Vagina (tissue), 2 donors: ENCODE results near the gene PHRF1. TPM values are rescaled to one million over a fixed set of nuclear protein-coding genes. Genes with fewer than 3 reads are reported as not detected.

Experiments
- DNase-seq, 2 donors: peaks; one replicate each; pipeline ENCODE4 v3.0.0-alpha.2; 2017; ENCODE audit errors: extremely low spot score in 2 of 2
- H3K27ac ChIP-seq: fragments of 200-600 bp; sonication (generic); one replicate; pipeline ENCODE4 v1.5.1; 2019
- H3K27me3 ChIP-seq: fragments of 200-600 bp; sonication (generic); one replicate; pipeline ENCODE4 v1.5.1; 2019
- H3K36me3 ChIP-seq, 2 donors: fragments of 200-600 bp; sonication (generic); one replicate each; pipeline ENCODE4 v1.5.1; 2017 to 2019
- H3K4me1 ChIP-seq: fragments of 200-600 bp; sonication (generic); one replicate; pipeline ENCODE4 v1.5.1; 2019
- H3K4me3 ChIP-seq, 2 donors: fragments of 200-600 bp; sonication (generic); 1 replicate in 1 of 2; 2 replicates in 1 of 2; pipeline ENCODE4 v1.5.1; 2016 to 2019
- H3K9me3 ChIP-seq: fragments of 200-600 bp; sonication (generic); one replicate; pipeline ENCODE4 v1.5.1; 2019
- POLR2A ChIP-seq, 2 donors: fragments of 450-650 bp; IDR thresholded peaks; one replicate each; pipeline ENCODE4 v1.6.1; 2017; ENCODE audit warnings: antibody characterized with exemption in 2 of 2, mild to moderate bottlenecking in 2 of 2, moderate library complexity in 2 of 2
- POLR2AphosphoS5 ChIP-seq, 2 donors: sonication (generic); formaldehyde crosslinking; IDR thresholded peaks; one replicate each; pipeline ENCODE4 v1.9.0; 2017; ENCODE audit warnings: antibody characterized with exemption in 2 of 2, mild to moderate bottlenecking in 2 of 2, low read depth in 1 of 2; ENCODE audit not compliant: insufficient read depth in 1 of 2
- intact Hi-C: fragments of 100-400 bp; cut with DNase I; formaldehyde crosslinking; loops from one replicate; pipeline ENCODE4 v1.15.1; 2023
- total RNA-seq: library from RNA; depleted of rRNA; stranded (reverse); fragments of >200 nt; gene quantifications from one replicate; pipeline ENCODE4 v1.2.3, GENCODE V29; 2016
- TF ChIP-seq, protein P1 (sequence below), 3 experiments: fragments of 450-650 bp in 2 of 3; fragments of 200-600 bp in 1 of 3; sonication (generic) in 1 of 3; IDR thresholded peaks; one replicate each; pipeline ENCODE4 v1.5.1; 2017 to 2019; ENCODE audit warnings: antibody characterized with exemption in 3 of 3, mild to moderate bottlenecking in 2 of 3, moderate library complexity in 2 of 3

Gene PHRF1
- total RNA-seq, 1 donor from 2014 or later, result 26.0 TPM

DNA sequence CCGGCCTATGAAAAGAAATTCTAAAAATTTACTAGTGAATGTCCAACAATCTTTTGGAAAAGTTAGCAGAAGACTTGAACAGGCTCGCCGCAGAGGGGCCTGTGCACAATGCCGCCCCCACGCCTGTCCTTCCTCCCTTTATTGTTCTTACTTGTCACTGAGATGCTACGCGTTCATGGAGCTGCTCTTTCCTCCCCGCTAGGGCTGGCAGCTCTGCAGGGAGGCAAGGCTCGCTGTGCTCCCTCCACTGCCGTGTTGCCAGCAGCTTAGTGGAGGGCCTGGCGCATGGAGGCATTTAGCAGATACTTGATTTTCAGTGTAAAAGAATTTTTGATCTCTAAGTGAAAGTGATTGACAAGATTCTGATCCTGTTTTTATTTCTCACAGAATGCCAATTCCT is 14.7 kb downstream of the PHRF1 start:
- Histone ChIP-seq H3K36me3 (peaks cover 0 to 91% of the 10 kb centered on the region in 2 donors), H3K4me1 (no peaks in the 10 kb centered on the region), H3K27me3 (no peaks in the 10 kb centered on the region), H3K27ac (no peak overlapping the region), H3K9me3 (no peaks in the 10 kb centered on the region), H3K4me3 (no peak overlapping the region)
- DNase-seq, result no peak
- intact Hi-C loops, result no loop called here
- no peak for TF ChIP-seq POLR2A (IDR thresholded peaks at IDR 0.05)
- TF ChIP-seq, protein P1, sequence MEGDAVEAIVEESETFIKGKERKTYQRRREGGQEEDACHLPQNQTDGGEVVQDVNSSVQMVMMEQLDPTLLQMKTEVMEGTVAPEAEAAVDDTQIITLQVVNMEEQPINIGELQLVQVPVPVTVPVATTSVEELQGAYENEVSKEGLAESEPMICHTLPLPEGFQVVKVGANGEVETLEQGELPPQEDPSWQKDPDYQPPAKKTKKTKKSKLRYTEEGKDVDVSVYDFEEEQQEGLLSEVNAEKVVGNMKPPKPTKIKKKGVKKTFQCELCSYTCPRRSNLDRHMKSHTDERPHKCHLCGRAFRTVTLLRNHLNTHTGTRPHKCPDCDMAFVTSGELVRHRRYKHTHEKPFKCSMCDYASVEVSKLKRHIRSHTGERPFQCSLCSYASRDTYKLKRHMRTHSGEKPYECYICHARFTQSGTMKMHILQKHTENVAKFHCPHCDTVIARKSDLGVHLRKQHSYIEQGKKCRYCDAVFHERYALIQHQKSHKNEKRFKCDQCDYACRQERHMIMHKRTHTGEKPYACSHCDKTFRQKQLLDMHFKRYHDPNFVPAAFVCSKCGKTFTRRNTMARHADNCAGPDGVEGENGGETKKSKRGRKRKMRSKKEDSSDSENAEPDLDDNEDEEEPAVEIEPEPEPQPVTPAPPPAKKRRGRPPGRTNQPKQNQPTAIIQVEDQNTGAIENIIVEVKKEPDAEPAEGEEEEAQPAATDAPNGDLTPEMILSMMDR (IDR thresholded peaks at IDR 0.05), result no peak
- no peak for TF ChIP-seq POLR2AphosphoS5 (IDR thresholded peaks at IDR 0.05; ENCODE audit: insufficient read depth in 1 of 2, low read depth in 1 of 2)

DNA sequence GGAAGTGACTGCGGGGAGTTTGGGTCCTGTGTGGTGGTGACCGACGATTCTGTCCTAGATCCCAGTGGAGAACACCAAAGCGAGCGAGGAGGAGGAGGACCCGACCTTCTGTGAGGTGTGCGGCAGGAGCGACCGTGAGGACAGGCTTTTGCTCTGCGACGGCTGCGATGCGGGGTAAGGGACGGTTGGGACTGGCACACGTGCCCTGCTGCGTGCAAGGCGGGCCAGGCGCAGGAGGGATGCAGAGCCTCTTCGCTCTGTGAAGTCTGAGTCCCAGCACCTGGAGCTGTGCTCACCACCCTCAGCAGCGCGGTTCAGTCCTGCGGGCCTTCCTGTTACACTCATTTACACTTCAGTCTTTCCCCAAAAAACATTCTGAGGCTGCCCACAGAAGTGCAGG is 16.2 kb downstream of the PHRF1 start:
- Histone ChIP-seq H3K4me3 (no peak overlapping the region), H3K27ac (no peak overlapping the region), H3K27me3 (no peaks in the 10 kb centered on the region), H3K4me1 (no peaks in the 10 kb centered on the region), H3K36me3 (peaks cover 0 to 91% of the 10 kb centered on the region in 2 donors), H3K9me3 (no peaks in the 10 kb centered on the region)
- TF ChIP-seq POLR2A (IDR thresholded peaks at IDR 0.05) (no peak), POLR2AphosphoS5 (IDR thresholded peaks at IDR 0.05; ENCODE audit: insufficient read depth in 1 of 2, low read depth in 1 of 2) (no peak)
- TF ChIP-seq, protein P1 (IDR thresholded peaks at IDR 0.05), result no peak
- DNase-seq, result no peak
- intact Hi-C loops, result no loop called here

DNA sequence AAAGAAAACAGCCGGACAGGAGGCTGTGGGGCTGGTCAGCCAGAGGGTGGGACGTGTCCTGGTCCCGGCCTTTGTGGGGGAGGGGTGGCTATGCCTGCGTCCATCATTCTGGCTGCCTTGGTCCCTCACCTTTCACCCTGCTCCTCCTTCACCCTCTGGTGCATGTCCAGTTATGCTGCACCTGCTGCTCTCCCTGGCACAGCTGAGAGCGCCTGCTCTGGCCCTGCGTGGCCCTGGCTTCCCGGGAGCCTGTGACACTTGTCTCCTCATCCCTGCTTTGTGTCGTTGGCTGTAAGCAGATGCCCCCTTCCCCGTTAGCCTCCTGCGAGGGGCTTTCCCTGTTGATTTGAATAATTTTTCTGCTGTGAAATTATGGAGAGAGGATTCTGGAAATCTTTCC is 16.6 kb downstream of the PHRF1 start:
- Histone ChIP-seq H3K9me3 (no peaks in the 10 kb centered on the region), H3K27me3 (no peaks in the 10 kb centered on the region), H3K4me1 (no peaks in the 10 kb centered on the region), H3K27ac (no peak overlapping the region), H3K36me3 (peaks cover 0 to 91% of the 10 kb centered on the region in 2 donors), H3K4me3 (no peak overlapping the region)
- no peak for TF ChIP-seq POLR2AphosphoS5 (IDR thresholded peaks at IDR 0.05; ENCODE audit: insufficient read depth in 1 of 2, low read depth in 1 of 2)
- TF ChIP-seq, protein P1 (IDR thresholded peaks at IDR 0.05), result no peak
- TF ChIP-seq POLR2A (IDR thresholded peaks at IDR 0.05), result no peak
- DNase-seq, result no peak
- intact Hi-C loops, result no loop called here

DNA sequence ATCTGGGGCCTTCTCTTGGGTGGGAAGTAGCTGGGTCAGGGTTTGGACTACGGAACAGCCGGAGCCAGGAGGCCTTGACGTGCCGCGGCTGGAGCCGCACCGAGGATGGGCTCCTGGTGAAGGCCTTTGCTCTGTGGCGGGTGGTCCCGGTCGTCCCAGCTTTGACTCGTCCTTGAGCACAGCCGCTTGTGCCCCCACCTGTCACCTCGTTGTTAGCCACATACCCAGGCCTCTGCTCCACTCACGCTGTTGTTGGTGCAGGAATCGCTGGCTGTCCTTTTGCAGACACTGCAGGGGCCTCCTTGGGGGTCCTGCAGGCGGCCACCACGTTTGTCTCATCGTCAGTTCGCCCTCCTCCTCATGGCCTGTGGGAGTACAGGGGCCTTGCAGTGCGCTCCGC is 17.1 kb downstream of the PHRF1 start:
- Histone ChIP-seq H3K27ac (no peak overlapping the region), H3K4me3 (no peak overlapping the region), H3K9me3 (no peaks in the 10 kb centered on the region), H3K4me1 (no peaks in the 10 kb centered on the region), H3K36me3 (peaks cover 0 to 91% of the 10 kb centered on the region in 2 donors), H3K27me3 (no peaks in the 10 kb centered on the region)
- intact Hi-C loops, result no loop called here
- no peak for DNase-seq
- no peak for TF ChIP-seq POLR2AphosphoS5 (IDR thresholded peaks at IDR 0.05; ENCODE audit: insufficient read depth in 1 of 2, low read depth in 1 of 2)
- TF ChIP-seq, protein P1 (IDR thresholded peaks at IDR 0.05), result no peak
- TF ChIP-seq POLR2A (IDR thresholded peaks at IDR 0.05), result no peak

DNA sequence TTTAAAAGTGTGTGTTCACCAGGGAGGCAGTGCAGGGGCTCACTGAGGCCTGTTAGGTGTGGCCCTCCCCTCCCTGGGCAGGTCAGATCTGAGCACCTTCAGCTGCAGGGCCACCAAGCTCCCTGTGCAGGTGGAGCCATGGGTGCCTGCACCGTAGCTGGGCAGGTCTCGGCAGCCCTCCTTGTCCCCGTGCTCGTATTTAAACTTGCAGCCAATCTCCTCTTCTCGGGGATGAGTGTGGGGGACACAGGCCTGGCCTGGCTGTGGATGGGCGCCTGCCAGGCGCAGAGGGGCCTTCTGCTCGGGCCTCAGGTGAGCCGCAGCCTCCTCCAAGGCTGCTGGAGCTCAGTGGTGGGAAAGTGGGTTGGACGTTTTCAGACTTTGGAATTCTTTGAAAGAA is 19.1 kb downstream of the PHRF1 start:
- intact Hi-C loops, result no loop called here
- Histone ChIP-seq H3K4me1 (no peaks in the 10 kb centered on the region), H3K4me3 (no peak overlapping the region), H3K27me3 (no peaks in the 10 kb centered on the region), H3K27ac (no peak overlapping the region), H3K36me3 (peaks cover 0 to 92% of the 10 kb centered on the region in 2 donors), H3K9me3 (no peaks in the 10 kb centered on the region)
- no peak for DNase-seq
- no peak for TF ChIP-seq POLR2AphosphoS5 (IDR thresholded peaks at IDR 0.05; ENCODE audit: insufficient read depth in 1 of 2, low read depth in 1 of 2)
